Kidney epithelial cell (primary cell): ENCODE results near the gene NAP1L5. TPM values are rescaled to one million over a fixed set of nuclear protein-coding genes. Genes with fewer than 3 reads are reported as not detected.

ENCODE experiments used
- DNase-seq: peaks from one replicate; pipeline ENCODE4 v3.0.0-alpha.2; 2010; ENCODE audit warnings: low read depth
- H3K27me3 ChIP-seq: 2 replicates; pipeline ENCODE4 v1.6.0; 2011; ENCODE audit warnings: low read length; ENCODE audit not compliant: control insufficient read depth, insufficient read depth
- H3K36me3 ChIP-seq: 2 replicates; pipeline ENCODE4 v1.5.1; 2011; ENCODE audit warnings: low read length; ENCODE audit not compliant: control insufficient read depth, insufficient read depth
- H3K4me3 ChIP-seq: 2 replicates; pipeline ENCODE4 v1.5.1; 2011; ENCODE audit warnings: low read depth, mild to moderate bottlenecking, control low read depth, low read length
- total RNA-seq: library from RNA; depleted of rRNA; stranded (reverse); fragments of >200 nt; gene quantifications from 2 replicates; pipeline ENCODE4 v1.2.3, GENCODE V29; 2015
- TF ChIP-seq, protein P1 (sequence below): IDR thresholded peaks from 2 replicates; pipeline ENCODE4 v1.5.1; 2011; ENCODE audit warnings: mild to moderate bottlenecking, moderate library complexity, low read length, control low read depth, inconsistent platforms; ENCODE audit not compliant: insufficient read depth, poor library complexity, severe bottlenecking

Gene NAP1L5
- total RNA-seq, 1 donor from 2014 or later, result 0.96 TPM

DNA sequence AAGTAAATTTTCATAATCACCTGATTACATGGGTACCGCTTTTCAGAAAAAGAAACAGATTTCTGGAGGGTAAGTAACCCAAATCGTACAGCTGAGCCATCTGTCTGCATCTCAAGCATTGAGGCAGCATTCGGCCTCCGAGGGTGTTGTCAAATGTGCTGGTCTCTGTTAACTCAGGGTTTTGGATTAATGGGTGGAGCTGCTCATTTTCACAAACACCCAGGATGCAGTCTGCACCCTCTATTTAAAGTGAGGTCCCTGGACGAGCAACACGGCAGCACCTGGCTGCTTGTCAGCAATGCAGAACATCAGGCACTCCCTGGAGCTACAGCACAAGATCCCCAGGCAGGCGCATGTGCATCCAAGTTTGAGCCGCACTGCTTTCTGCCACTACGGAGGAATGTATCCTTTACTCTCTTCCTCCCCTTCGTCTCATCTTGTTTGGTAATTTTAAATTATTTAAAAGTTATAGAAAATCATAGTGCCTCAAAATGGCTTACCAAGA, 24.7 kb upstream of the NAP1L5 start:
- Histone ChIP-seq H3K36me3 (no peaks in the 10 kb centered on the region), H3K4me3 (no peak overlapping the region), H3K27me3 (no peaks in the 10 kb centered on the region)
- TF ChIP-seq, protein P1, sequence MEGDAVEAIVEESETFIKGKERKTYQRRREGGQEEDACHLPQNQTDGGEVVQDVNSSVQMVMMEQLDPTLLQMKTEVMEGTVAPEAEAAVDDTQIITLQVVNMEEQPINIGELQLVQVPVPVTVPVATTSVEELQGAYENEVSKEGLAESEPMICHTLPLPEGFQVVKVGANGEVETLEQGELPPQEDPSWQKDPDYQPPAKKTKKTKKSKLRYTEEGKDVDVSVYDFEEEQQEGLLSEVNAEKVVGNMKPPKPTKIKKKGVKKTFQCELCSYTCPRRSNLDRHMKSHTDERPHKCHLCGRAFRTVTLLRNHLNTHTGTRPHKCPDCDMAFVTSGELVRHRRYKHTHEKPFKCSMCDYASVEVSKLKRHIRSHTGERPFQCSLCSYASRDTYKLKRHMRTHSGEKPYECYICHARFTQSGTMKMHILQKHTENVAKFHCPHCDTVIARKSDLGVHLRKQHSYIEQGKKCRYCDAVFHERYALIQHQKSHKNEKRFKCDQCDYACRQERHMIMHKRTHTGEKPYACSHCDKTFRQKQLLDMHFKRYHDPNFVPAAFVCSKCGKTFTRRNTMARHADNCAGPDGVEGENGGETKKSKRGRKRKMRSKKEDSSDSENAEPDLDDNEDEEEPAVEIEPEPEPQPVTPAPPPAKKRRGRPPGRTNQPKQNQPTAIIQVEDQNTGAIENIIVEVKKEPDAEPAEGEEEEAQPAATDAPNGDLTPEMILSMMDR, result no peak
- DNase-seq, result no peak

- H3K36me3 ChIP-seq, result no peaks in the 10 kb centered on the region
Observed at GRCh38 chr4:88720451-88721428, 23.1 kb upstream of the NAP1L5 start.

DNA sequence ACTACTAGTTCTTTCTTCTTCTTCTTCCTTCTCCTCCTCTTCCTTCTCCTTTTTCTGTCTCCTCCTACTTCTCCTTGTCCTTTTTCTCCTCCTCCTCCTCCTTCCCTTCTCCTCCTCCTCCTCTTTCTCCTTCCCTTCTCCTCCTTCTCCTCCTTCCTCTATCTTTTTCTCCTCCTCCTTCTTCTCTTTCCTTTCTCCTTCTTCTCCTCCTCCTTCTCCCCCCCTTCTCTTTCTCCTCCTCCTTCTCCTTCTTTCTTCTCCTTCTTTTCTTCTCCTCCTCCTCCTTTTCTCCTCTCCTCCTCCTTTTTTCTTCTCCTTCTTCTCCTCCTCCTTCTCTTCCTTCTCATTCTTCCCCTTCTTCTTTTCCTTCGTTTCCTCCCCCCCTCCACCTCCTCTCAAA, 21.8 kb upstream of the NAP1L5 start:
- Histone ChIP-seq H3K27me3 (no peaks in the 10 kb centered on the region), H3K4me3 (no peak overlapping the region), H3K36me3 (no peaks in the 10 kb centered on the region)
- TF ChIP-seq, protein P1, result no peak
- no peak for DNase-seq

More at GRCh38 chr4:88720451-88721428, 23.1 kb upstream of the NAP1L5 start:
- no peak for DNase-seq
- no peak overlapping the region for H3K4me3 ChIP-seq
- no peaks in the 10 kb centered on the region for H3K27me3 ChIP-seq
- TF ChIP-seq, protein P1, result no peak

GRCh38 chr4:88718098-88718497, 20.5 kb upstream of the NAP1L5 start:
- DNase-seq, result no peak
- TF ChIP-seq, protein P1, result no peak
- Histone ChIP-seq H3K27me3 (no peaks in the 10 kb centered on the region), H3K36me3 (no peaks in the 10 kb centered on the region), H3K4me3 (no peak overlapping the region)

DNA sequence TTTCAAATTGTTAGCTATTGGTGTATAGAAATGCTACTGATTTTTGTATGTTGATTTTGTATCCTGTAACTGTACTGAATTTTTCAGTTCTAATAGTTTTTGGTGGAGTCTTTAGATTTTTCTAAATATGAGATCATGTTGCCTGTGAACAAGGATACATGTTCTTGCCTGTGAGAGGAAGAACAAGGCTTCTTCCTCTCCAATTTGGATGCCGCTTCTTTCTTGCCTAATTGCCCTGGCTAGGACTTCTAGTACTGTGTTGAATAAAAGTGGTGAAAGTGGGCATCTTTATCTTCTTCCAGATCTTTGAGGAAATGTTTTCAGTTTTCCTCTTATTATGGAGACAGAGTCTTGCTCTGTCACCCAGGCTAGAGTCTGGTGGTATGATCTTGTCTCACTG, 16.2 kb upstream of the NAP1L5 start:
- DNase-seq, result no peak
- Histone ChIP-seq H3K4me3 (no peak overlapping the region), H3K27me3 (no peaks in the 10 kb centered on the region), H3K36me3 (no peaks in the 10 kb centered on the region)
- TF ChIP-seq, protein P1, result no peak

DNA sequence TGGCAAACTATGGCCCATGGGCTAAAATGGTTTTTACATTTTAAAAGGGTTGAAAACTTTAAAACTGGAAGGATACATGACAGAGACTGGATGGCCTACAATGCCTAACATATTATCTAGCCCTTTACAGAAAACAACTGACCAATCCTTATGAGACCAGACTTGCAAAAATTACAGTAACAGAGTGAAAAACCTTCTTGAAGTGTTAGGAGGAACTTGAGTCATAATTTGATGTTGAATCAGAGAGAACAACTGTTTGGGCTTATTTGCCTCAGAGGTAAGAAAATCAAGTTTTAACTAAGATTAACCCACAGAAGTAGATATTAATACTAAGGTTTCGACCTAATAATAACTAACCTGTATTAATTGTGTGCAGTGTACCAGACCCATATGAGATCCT, 12.4 kb upstream of the NAP1L5 start:
- H3K36me3 ChIP-seq, result no peaks in the 10 kb centered on the region
- H3K4me3 ChIP-seq, result no peak overlapping the region
- no peaks in the 10 kb centered on the region for H3K27me3 ChIP-seq
- DNase-seq, result no peak
- TF ChIP-seq, protein P1, result no peak
